Endothelial cell (in vitro differentiated cells): ENCODE measurements around the gene RFX8. TPM values are rescaled to one million over a fixed set of nuclear protein-coding genes. Genes with fewer than 3 reads are reported as not detected.
A peak's percentile ranks its signal among the peaks of the same experiment; 100 is the strongest.

ENCODE experiments used
- DNase-seq: peaks from one replicate; pipeline ENCODE4 v3.0.0; 2021; ENCODE audit warnings: low spot score
- H3K27ac Mint-ChIP-seq: one replicate; pipeline ENCODE4 v1.8.0; 2021; ENCODE audit warnings: mixed read lengths, inconsistent platforms; ENCODE audit not compliant: unreplicated experiment
- H3K27me3 Mint-ChIP-seq: one replicate; pipeline ENCODE4 v1.8.0; 2021; ENCODE audit warnings: mild to moderate bottlenecking, moderate library complexity, mixed read lengths, inconsistent platforms; ENCODE audit not compliant: unreplicated experiment
- H3K36me3 Mint-ChIP-seq: one replicate; pipeline ENCODE4 v1.8.0; 2021; ENCODE audit warnings: mild to moderate bottlenecking, low read depth, mixed read lengths, inconsistent platforms; ENCODE audit not compliant: unreplicated experiment
- H3K4me1 Mint-ChIP-seq: one replicate; pipeline ENCODE4 v1.8.0; 2021; ENCODE audit warnings: mild to moderate bottlenecking, mixed read lengths, inconsistent platforms; ENCODE audit not compliant: unreplicated experiment
- H3K4me3 Mint-ChIP-seq: one replicate; pipeline ENCODE4 v1.8.0; 2021; ENCODE audit warnings: mild to moderate bottlenecking, mixed read lengths, inconsistent platforms; ENCODE audit not compliant: unreplicated experiment
- H3K9me3 Mint-ChIP-seq: one replicate; pipeline ENCODE4 v1.8.0; 2021; ENCODE audit warnings: mixed read lengths, inconsistent platforms; ENCODE audit not compliant: unreplicated experiment
- CTCF ChIP-seq: fragments of 200-600 bp; sonication (generic); IDR thresholded peaks from one replicate; pipeline ENCODE4 v1.5.0; 2021; ENCODE audit warnings: antibody characterized with exemption; ENCODE audit not compliant: unreplicated experiment
- total RNA-seq: library from RNA; stranded (reverse); fragmentation: NEBNext Ultra II Directional; extraction: Animal tissue kit (Norgen Biotek cat#: 25700); gene quantifications from one replicate; pipeline ENCODE4 v1.2.1, GENCODE V29; 2021; ENCODE audit not compliant: unreplicated experiment

The RFX8 gene
- total RNA-seq, 1 donor from 2014 or later = 5.0 TPM

DNA sequence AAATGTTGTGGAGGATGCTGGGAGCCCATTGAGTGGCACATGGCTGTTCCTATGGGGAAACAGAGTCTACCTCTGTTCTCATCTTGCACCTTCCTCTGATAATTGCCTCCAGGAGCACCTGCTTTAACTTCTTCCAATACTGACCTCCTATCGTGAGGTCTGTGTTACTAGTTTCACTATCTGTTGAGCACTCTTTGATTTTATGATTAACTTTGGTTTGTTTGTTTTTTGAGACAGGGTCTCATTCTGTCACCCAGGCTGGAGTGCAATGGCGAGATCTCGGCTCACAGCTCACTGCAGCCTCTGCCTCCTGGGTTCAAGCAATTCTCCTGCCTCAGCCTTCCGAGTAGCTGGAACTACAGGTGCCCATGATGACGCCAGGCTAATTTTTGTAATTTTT is 12.1 kb upstream of the RFX8 start:
- Mint-ChIP-seq H3K36me3 (no peaks in the 10 kb centered on the region), H3K4me1 (peaks cover 35% of the 10 kb centered on the region), H3K27ac (peak overlapping the region; percentile 48), H3K27me3 (peaks cover 18% of the 10 kb centered on the region), H3K9me3 (no peaks in the 10 kb centered on the region), H3K4me3 (no peak overlapping the region)
- DNase-seq = no peak
- TF ChIP-seq CTCF = no peak

DNA sequence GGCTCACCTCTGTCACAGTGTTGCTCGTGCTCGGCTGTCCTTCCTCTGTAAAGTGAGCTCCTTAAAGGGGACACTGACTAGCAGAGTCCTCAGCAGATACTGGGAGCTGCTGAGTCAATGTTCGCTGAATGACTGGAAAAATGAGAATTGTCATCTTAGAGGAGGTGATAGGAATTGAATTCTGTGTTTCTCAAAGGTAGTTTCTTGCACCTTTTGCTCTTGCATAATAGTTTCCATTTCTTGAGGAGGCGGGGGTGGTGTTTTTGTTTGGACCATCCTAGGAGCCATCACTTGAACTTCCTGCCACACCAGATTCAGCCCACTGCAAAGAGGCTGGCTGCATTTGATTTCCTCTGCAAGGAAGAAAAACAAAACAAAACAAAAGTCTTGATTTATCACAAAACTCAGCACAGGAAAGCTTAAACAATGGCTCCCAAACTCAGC is 11.4 kb upstream of the RFX8 start:
- peaks cover 15% of the 10 kb centered on the region for H3K27me3 Mint-ChIP-seq
- H3K4me3 Mint-ChIP-seq = peak overlapping the region; percentile 16
- H3K36me3 Mint-ChIP-seq = no peaks in the 10 kb centered on the region
- peaks cover 37% of the 10 kb centered on the region for H3K4me1 Mint-ChIP-seq
- no peak for DNase-seq
- TF ChIP-seq CTCF = no peak
- H3K27ac Mint-ChIP-seq = peak overlapping the region; percentile 48
- H3K9me3 Mint-ChIP-seq = no peaks in the 10 kb centered on the region

GRCh38 chr2:101485856-101486255 is 10.9 kb upstream of the RFX8 start:
- Mint-ChIP-seq H3K4me3 (peak overlapping the region; percentile 16), H3K27me3 (peaks cover 11% of the 10 kb centered on the region), H3K9me3 (no peaks in the 10 kb centered on the region), H3K4me1 (peaks cover 37% of the 10 kb centered on the region), H3K27ac (peak overlapping the region; percentile 48), H3K36me3 (no peaks in the 10 kb centered on the region)
- no peak for DNase-seq
- TF ChIP-seq CTCF = no peak

DNA sequence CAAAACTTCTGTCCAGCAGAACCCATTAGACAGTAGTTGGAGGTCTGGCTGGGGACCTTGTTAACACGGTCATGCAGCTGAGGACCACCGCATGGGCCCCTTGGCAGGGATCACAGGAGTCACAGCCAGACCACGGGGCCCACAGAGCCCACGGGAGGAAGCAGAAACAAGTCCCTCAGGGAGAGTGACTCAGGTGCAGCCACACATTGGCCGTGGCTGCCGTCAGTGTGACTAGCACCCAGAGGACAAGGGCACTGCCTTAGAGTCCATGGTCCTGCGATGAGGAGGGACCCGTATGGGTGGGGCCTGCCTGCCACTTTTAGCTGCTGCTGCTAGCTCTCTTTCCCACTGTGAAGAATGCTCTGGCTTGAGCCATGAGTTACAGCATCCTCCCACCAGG is 5.9 kb upstream of the RFX8 start:
- Mint-ChIP-seq H3K36me3 (no peaks in the 10 kb centered on the region), H3K4me1 (peaks cover 40% of the 10 kb centered on the region), H3K27ac (no peak overlapping the region), H3K27me3 (peaks cover 3% of the 10 kb centered on the region), H3K4me3 (no peak overlapping the region), H3K9me3 (no peaks in the 10 kb centered on the region)
- no peak for TF ChIP-seq CTCF
- DNase-seq = no peak

GRCh38 chr2:101479810-101480209 is 4.9 kb upstream of the RFX8 start:
- no peak overlapping the region for H3K27ac Mint-ChIP-seq
- DNase-seq = no peak
- no peaks in the 10 kb centered on the region for H3K9me3 Mint-ChIP-seq
- H3K4me1 Mint-ChIP-seq = peaks cover 37% of the 10 kb centered on the region
- no peak overlapping the region for H3K4me3 Mint-ChIP-seq
- peaks cover 3% of the 10 kb centered on the region for H3K27me3 Mint-ChIP-seq
- no peak for TF ChIP-seq CTCF
- H3K36me3 Mint-ChIP-seq = no peaks in the 10 kb centered on the region
